Small intestine (tissue), 7 donors: ENCODE data around the gene GALNT18. TPM values are rescaled to one million over a fixed set of nuclear protein-coding genes. Genes with fewer than 3 reads are reported as not detected.

Experiments used
- DNase-seq, 2 donors: peaks; one replicate each; pipeline versions ENCODE4 v3.0.0 to v3.0.0-alpha.2; 2013
- FAIRE-seq: peaks from 2 replicates; lab custom pipeline; 2012; peaks lifted over from hg19 to GRCh38; lab: Jason Lieb, UNC
- H3K27ac ChIP-seq, 3 donors: one replicate each; pipeline ENCODE4 v1.5.1; 2013; ENCODE audit warnings: low read length in 2 of 3, mild to moderate bottlenecking in 2 of 3, control low read depth in 1 of 3, inconsistent platforms in 1 of 3, low read depth in 1 of 3, moderate library complexity in 1 of 3
- H3K27me3 ChIP-seq, 3 donors: one replicate each; pipeline ENCODE4 v1.6.1; 2013; ENCODE audit warnings: low read length in 3 of 3, inconsistent platforms in 1 of 3; ENCODE audit not compliant: control insufficient read depth in 3 of 3, insufficient read depth in 3 of 3
- H3K36me3 ChIP-seq, 3 donors: one replicate each; pipeline ENCODE4 v1.6.1; 2013; ENCODE audit warnings: low read length in 3 of 3, inconsistent platforms in 1 of 3, low read depth in 1 of 3, mild to moderate bottlenecking in 1 of 3, moderate library complexity in 1 of 3; ENCODE audit not compliant: control insufficient read depth in 3 of 3, insufficient read depth in 2 of 3
- H3K4me1 ChIP-seq, 3 donors: one replicate each; pipeline ENCODE4 v1.6.1; 2013; ENCODE audit warnings: low read length in 2 of 3, inconsistent platforms in 1 of 3, low read depth in 1 of 3, mild to moderate bottlenecking in 1 of 3, moderate library complexity in 1 of 3; ENCODE audit not compliant: control insufficient read depth in 3 of 3, insufficient read depth in 2 of 3
- H3K4me3 ChIP-seq, 3 donors: one replicate each; pipeline ENCODE4 v1.5.1; 2013; ENCODE audit warnings: low read length in 3 of 3, control low read depth in 1 of 3, inconsistent platforms in 1 of 3, low read depth in 1 of 3, mild to moderate bottlenecking in 1 of 3, moderate library complexity in 1 of 3
- H3K9me3 ChIP-seq, 2 donors: one replicate each; pipeline ENCODE4 v1.6.1; 2013; ENCODE audit warnings: low read depth in 1 of 2, low read length in 1 of 2; ENCODE audit not compliant: control insufficient read depth in 2 of 2, insufficient read depth in 1 of 2
- WGBS, 3 donors: extraction: QIAGEN DNeasy Blood & Tissue Kit; methylation state at CpG; one replicate each; pipeline ENCODE4 v1.1.7; 2013; 5-methylcytosine and 5-hydroxymethylcytosine counted together
- polyA plus RNA-seq, 4 donors: library from polyadenylated mRNA; stranded (reverse) in 3 of 4; unstranded in 1 of 4; fragments of 200-250 nt in 3 of 4; fragments of 120-200 nt in 1 of 4; gene quantifications; one replicate each; pipeline versions ENCODE4 v1.2.1 to v1.2.3, GENCODE V29; 2013
- donor health status: healthy with polysubstance abuse.
- donor health status: control.
- donor health status: control.
- donor health status: Bipolar disorder and iron deficiency.
- donor health status: healthy.

The GALNT18 gene
- polyA plus RNA-seq, 4 donors, result 0.45 to 18.9 (median 1.5) TPM

GRCh38 chr11:11620921-11621572, 758 bp downstream of the GALNT18 start:
- Histone ChIP-seq H3K36me3 (no peaks in the 10 kb centered on the region), H3K4me3 (peak overlapping the region; percentile 30 to 61 (median 45)), H3K27ac (peak overlapping the region in 1 of 3 donors; percentile 32), H3K27me3 (peaks cover 5 to 62% (median 8%) of the 10 kb centered on the region in 3 donors), H3K9me3 (no peaks in the 10 kb centered on the region), H3K4me1 (peaks cover 0 to 16% (median 2%) of the 10 kb centered on the region in 3 donors)
- 1 to 2% (median 1%) methylated on average over 54 to 55 of the region's 55 CpGs for WGBS, 3 donors
- FAIRE-seq, result no peak
- peak in 1 of 2 donors; percentile 65 for DNase-seq

DNA sequence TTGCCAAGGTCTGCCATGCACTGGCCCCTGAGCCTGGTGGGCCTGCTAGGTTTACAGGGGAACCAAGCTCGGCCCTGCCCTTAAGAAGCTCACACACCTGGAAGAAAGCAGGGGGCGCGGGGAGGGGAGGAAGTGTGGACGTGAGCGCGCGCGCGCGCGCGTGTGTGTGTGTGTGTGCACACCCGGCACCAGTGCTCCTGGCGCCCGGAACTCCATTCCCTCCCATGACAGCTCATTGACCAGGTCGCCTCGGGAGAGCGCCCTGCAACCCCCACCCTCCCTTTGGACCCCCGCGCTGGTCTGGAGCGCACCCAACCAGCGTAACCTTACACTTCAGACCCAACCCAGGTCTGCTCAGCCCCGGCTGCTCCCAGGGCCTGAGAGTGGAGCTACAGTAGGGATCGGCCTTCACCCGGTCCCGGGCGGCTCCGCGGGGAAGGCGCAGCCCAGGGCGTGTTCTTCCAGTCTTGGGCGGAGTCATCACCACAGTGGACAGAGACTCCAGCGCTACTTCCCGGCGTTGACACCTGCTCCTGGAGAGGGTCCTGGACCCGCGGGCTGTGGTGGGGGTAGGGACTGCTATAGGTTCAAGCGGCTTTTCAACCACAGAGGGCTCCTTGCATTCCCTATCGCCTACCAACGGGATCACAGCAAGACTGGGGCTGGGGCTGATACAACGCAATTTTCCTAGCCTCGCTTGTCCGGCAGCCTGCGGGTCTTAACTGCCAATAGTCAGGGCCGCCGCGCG, 1.5 kb downstream of the GALNT18 start:
- Histone ChIP-seq H3K9me3 (no peaks in the 10 kb centered on the region), H3K27ac (peak overlapping the region in 1 of 3 donors; percentile 32), H3K4me1 (peaks cover 0 to 16% (median 2%) of the 10 kb centered on the region in 3 donors), H3K36me3 (no peaks in the 10 kb centered on the region), H3K27me3 (peaks cover 5 to 59% (median 8%) of the 10 kb centered on the region in 3 donors), H3K4me3 (peak overlapping the region; percentile 31 to 61 (median 45))
- WGBS, 3 donors, result 4 to 10% (median 5%) methylated on average over 39 to 48 of the region's 48 CpGs
- no peak for FAIRE-seq
- peak; percentile 45 to 61 for DNase-seq

- Histone ChIP-seq H3K4me1 (peaks cover 0 to 16% (median 2%) of the 10 kb centered on the region in 3 donors), H3K9me3 (no peaks in the 10 kb centered on the region), H3K27ac (no peak overlapping the region), H3K36me3 (no peaks in the 10 kb centered on the region), H3K27me3 (peaks cover 5 to 47% (median 8%) of the 10 kb centered on the region in 3 donors), H3K4me3 (no peak overlapping the region)
- 28 to 54% (median 34%) methylated on average over 4 of the region's 4 CpGs for WGBS, 3 donors
- FAIRE-seq (no peak), DNase-seq (no peak)
Observed at GRCh38 chr11:11618973-11619435, 2.8 kb downstream of the GALNT18 start.

- H3K36me3 ChIP-seq, result no peaks in the 10 kb centered on the region
- no peak for DNase-seq
- WGBS, 3 donors, result 60 to 69% (median 66%) methylated on average over 4 of the region's 4 CpGs
- H3K4me3 ChIP-seq, result no peak overlapping the region
- H3K27ac ChIP-seq, result no peak overlapping the region
- FAIRE-seq, result no peak
- peaks cover 0 to 21% (median 4%) of the 10 kb centered on the region in 3 donors for H3K27me3 ChIP-seq
- H3K4me1 ChIP-seq, result peaks cover 0 to 2% (median 0%) of the 10 kb centered on the region in 3 donors
- no peaks in the 10 kb centered on the region for H3K9me3 ChIP-seq
Observed at GRCh38 chr11:11615086-11615485, 6.7 kb downstream of the GALNT18 start.

- no peaks in the 10 kb centered on the region for H3K9me3 ChIP-seq
- no peaks in the 10 kb centered on the region for H3K36me3 ChIP-seq
- no peak overlapping the region for H3K4me3 ChIP-seq
- no peak for DNase-seq
- FAIRE-seq, result no peak
- no peaks in the 10 kb centered on the region for H3K4me1 ChIP-seq
- peaks cover 0 to 12% (median 0%) of the 10 kb centered on the region in 3 donors for H3K27me3 ChIP-seq
- WGBS, 3 donors, result 77 to 84% (median 79%) methylated on average over 4 of the region's 4 CpGs
- no peak overlapping the region for H3K27ac ChIP-seq
Observed at GRCh38 chr11:11612439-11612838, 9.4 kb downstream of the GALNT18 start.

DNA sequence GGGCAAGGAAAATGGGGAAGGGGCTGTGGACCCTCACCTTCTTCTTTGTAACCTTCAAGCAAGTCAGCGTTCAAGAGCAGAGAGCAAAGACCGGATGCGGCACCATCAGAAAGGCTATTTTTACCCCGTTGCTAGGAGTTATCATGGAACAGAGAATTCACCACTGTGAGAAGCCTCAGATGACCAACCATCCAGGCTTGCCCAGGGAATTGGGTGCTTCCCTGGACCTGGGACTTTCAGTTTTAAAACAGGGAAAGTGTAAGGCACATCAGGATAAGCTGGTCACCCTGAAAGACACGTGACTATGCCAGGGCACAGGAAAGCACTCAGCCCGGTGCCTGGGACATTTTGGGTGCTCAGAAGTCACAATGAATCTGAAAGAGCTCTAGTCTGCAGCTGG, 10.4 kb downstream of the GALNT18 start:
- 67 to 75% (median 71%) methylated on average over 6 of the region's 6 CpGs for WGBS, 3 donors
- no peak overlapping the region for H3K27ac ChIP-seq
- H3K4me3 ChIP-seq, result no peak overlapping the region

GRCh38 chr11:11608783-11609232, 13.0 kb downstream of the GALNT18 start:
- Histone ChIP-seq H3K4me3 (no peak overlapping the region), H3K36me3 (no peaks in the 10 kb centered on the region), H3K27me3 (peaks cover 0 to 9% (median 4%) of the 10 kb centered on the region in 3 donors), H3K9me3 (no peaks in the 10 kb centered on the region), H3K4me1 (no peaks in the 10 kb centered on the region), H3K27ac (no peak overlapping the region)
- FAIRE-seq, result no peak
- 75 to 83% (median 77%) methylated on average over 2 of the region's 2 CpGs for WGBS, 3 donors
- DNase-seq, result no peak

More for the DNA sequence above, 10.4 kb downstream of the GALNT18 start:
- Histone ChIP-seq H3K9me3 (no peaks in the 10 kb centered on the region), H3K27me3 (peaks cover 0 to 12% (median 0%) of the 10 kb centered on the region in 3 donors), H3K36me3 (no peaks in the 10 kb centered on the region), H3K4me1 (no peaks in the 10 kb centered on the region)
- FAIRE-seq (no peak), DNase-seq (no peak)

GRCh38 chr11:11607772-11608171, 14.0 kb downstream of the GALNT18 start:
- Histone ChIP-seq H3K27me3 (peaks cover 0 to 8% (median 4%) of the 10 kb centered on the region in 3 donors), H3K27ac (no peak overlapping the region), H3K4me3 (no peak overlapping the region), H3K9me3 (no peaks in the 10 kb centered on the region), H3K4me1 (no peaks in the 10 kb centered on the region), H3K36me3 (no peaks in the 10 kb centered on the region)
- DNase-seq (no peak), FAIRE-seq (no peak)
- 61 to 80% (median 65%) methylated on average over 2 of the region's 2 CpGs for WGBS, 3 donors
